Stomach (tissue), 9 donors: Measurements from ENCODE around the gene PABPN1. TPM values are rescaled to one million over a fixed set of nuclear protein-coding genes. Genes with fewer than 3 reads are reported as not detected.

Source experiments
- DNase-seq, 2 donors: peaks; one replicate each; pipeline versions ENCODE4 v3.0.0 to v3.0.0-alpha.2; 2013 to 2019
- H3K27ac ChIP-seq, 5 donors: fragments of 200-600 bp in 4 of 5; sonication (generic) in 4 of 5; one replicate each; pipeline ENCODE4 v1.5.1; 2013 to 2019; ENCODE audit warnings: mild to moderate bottlenecking in 1 of 5, moderate library complexity in 1 of 5
- H3K27me3 ChIP-seq, 3 donors: fragments of 200-600 bp; sonication (generic); one replicate each; pipeline ENCODE4 v1.5.1; 2017 to 2019; ENCODE audit warnings: mixed run types in 1 of 3
- H3K36me3 ChIP-seq, 4 donors: fragments of 200-600 bp; sonication (generic); 1 replicate in 3 of 4; 2 replicates in 1 of 4; pipeline ENCODE4 v1.5.1; 2016 to 2019
- H3K4me1 ChIP-seq, 4 donors: fragments of 200-600 bp; sonication (generic); one replicate each; pipeline ENCODE4 v1.5.1; 2016 to 2019
- H3K4me3 ChIP-seq, 4 donors: fragments of 200-600 bp; sonication (generic) in 3 of 4; one replicate each; pipeline ENCODE4 v1.5.1; 2016 to 2019; ENCODE audit warnings: mild to moderate bottlenecking in 1 of 4
- H3K9me3 ChIP-seq, 4 donors: fragments of 200-600 bp; sonication (generic); one replicate each; pipeline ENCODE4 v1.5.1; 2016 to 2019
- EP300 ChIP-seq: sonication (generic); formaldehyde crosslinking; IDR thresholded peaks from one replicate; pipeline ENCODE4 v1.6.1; 2017; ENCODE audit warnings: antibody characterized with exemption
- POLR2A ChIP-seq, 4 donors: fragments of 450-650 bp; IDR thresholded peaks; one replicate each; pipeline ENCODE4 v1.6.1; 2016; ENCODE audit warnings: antibody characterized with exemption in 4 of 4, control low read depth in 2 of 4, mild to moderate bottlenecking in 1 of 4, moderate library complexity in 1 of 4
- POLR2AphosphoS5 ChIP-seq, 3 donors: sonication (generic); formaldehyde crosslinking; IDR thresholded peaks; one replicate each; pipeline ENCODE4 v1.6.1; 2016; ENCODE audit warnings: antibody characterized with exemption in 3 of 3
- WGBS, 5 donors: extraction: QIAGEN DNeasy Blood & Tissue Kit in 3 of 5; methylation state at CpG; one replicate each; pipeline versions ENCODE4 v1.1.5 to v1.1.7; 2013 to 2018; 5-methylcytosine and 5-hydroxymethylcytosine counted together
- intact Hi-C: fragments of 100-400 bp; cut with DNase I; formaldehyde crosslinking; loops from one replicate; pipeline ENCODE4 v1.15.1; 2023; ENCODE audit warnings: low total_unique reads
- polyA plus RNA-seq, 3 donors: library from polyadenylated mRNA; stranded (reverse); fragments of 200-250 nt; gene quantifications; one replicate each; pipeline ENCODE4 v1.2.3, GENCODE V29; 2013
- total RNA-seq, 5 donors: library from RNA; depleted of rRNA; stranded (reverse); fragments of >200 nt; gene quantifications; one replicate each; pipeline versions ENCODE4 v1.1.0 to v1.2.3, GENCODE V29; 2014 to 2016
- TF ChIP-seq, protein P1 (sequence below), 7 experiments: fragments of 450-650 bp in 4 of 7; fragments of 200-600 bp in 3 of 7; sonication (generic) in 3 of 7; IDR thresholded peaks; one replicate each; pipeline ENCODE4 v1.5.1; 2016 to 2019; ENCODE audit warnings: antibody characterized with exemption in 7 of 7, control low read depth in 2 of 7, mild to moderate bottlenecking in 1 of 7
- donor health status: healthy with polysubstance abuse.
- donor health status: Bipolar disorder and iron deficiency.
- donor health status: healthy.

PABPN1 gene
- total and polyA plus RNA-seq, 8 donors: 24.5 to 190 (median 130) TPM

DNA sequence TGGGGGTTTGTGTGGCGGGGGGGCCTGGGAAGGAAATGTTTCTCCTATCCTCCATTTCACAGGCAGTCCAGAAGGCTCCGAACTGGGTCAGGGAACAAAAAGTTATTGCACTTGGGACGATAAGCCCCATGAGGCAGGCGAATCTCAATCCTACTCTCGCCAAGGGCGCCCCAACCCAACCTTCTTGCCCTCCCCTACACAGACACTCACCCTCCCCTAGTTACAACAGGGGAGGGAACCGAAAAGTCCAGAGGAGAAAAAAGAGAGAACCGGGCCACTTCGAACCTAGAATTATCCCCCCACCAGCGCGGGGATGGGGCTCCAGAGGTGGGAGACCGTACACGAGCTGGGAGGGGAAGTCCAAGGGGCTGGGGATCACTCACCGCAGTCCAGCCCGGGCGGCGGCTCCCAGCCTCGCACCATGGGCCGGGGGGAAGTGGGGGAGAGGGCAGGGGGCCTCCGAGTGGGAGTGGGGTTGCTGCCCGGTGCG, 35.7 kb upstream of the PABPN1 start:
- Histone ChIP-seq H3K4me3 (peak overlapping the region; percentile 64 to 92 (median 74)), H3K9me3 (no peaks in the 10 kb centered on the region), H3K27ac (peak overlapping the region; percentile 87 to 97 (median 93)), H3K36me3 (peaks cover 0 to 6% (median 0%) of the 10 kb centered on the region in 4 donors), H3K4me1 (peaks cover 11 to 35% (median 29%) of the 10 kb centered on the region in 4 donors), H3K27me3 (no peaks in the 10 kb centered on the region)
- no peak for DNase-seq
- WGBS, 5 donors: 0 to 1% (median 1%) methylated on average over 15 to 22 of the region's 22 CpGs
- TF ChIP-seq EP300 (no peak), POLR2AphosphoS5 (IDR thresholded peaks at IDR 0.05) (no peak), POLR2A (IDR thresholded peaks at IDR 0.05) (no peak)
- TF ChIP-seq, protein P1, sequence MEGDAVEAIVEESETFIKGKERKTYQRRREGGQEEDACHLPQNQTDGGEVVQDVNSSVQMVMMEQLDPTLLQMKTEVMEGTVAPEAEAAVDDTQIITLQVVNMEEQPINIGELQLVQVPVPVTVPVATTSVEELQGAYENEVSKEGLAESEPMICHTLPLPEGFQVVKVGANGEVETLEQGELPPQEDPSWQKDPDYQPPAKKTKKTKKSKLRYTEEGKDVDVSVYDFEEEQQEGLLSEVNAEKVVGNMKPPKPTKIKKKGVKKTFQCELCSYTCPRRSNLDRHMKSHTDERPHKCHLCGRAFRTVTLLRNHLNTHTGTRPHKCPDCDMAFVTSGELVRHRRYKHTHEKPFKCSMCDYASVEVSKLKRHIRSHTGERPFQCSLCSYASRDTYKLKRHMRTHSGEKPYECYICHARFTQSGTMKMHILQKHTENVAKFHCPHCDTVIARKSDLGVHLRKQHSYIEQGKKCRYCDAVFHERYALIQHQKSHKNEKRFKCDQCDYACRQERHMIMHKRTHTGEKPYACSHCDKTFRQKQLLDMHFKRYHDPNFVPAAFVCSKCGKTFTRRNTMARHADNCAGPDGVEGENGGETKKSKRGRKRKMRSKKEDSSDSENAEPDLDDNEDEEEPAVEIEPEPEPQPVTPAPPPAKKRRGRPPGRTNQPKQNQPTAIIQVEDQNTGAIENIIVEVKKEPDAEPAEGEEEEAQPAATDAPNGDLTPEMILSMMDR (IDR thresholded peaks at IDR 0.05): no peak
- intact Hi-C loops: no loop called here

DNA sequence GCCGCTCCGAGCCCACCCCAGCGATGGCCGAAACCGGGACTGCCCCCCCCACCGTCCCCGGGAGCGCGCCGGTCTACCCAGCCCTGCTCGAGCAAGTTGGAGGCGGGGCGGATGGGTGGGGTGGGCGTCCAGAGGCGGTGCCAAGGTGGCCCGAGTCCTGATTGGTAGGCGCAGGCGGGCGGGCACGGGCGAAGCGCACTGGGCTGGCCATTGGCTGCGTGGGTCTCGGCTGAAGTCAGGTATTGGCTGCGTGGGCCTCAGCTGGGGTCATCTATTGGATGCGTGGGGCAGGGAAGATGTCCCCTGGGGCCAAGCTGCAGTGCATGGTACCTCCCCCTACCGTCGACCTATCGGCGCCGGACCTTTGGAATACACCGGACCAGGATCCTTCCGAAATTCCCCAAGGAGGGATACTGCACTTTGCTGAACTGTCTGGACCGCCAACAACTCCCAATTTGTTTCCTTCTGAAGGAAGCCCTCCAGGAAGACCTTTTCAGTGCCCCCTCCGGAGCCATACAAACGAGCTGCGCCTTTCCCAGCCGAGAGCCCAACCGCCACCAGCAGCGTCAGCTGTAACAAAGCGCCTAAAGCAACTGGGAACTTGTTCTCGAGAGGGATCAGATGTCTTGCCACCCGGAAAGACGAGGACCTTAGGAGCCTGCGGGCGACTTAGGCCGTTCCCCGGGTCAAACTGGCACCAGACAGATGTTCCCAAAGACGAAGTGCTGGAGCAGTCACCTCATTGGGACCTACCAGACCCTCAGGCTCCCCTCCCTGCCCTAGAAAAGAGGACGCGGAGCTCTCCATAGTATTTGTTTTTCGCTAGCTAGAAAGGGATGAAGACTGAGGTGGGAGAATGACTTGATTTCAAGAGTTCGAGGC, 35.0 kb upstream of the PABPN1 start, which contains the start of gene HOMEZ:
TSS of gene HOMEZ (minus strand) at position 113 of the 882 bp plus-strand sequence. CDS start 180 bp downstream, outside the sequence.
- DNase-seq: peak; percentile 99 to 100
- no peaks in the 10 kb centered on the region for H3K9me3 ChIP-seq
- no peaks in the 10 kb centered on the region for H3K27me3 ChIP-seq
- TF ChIP-seq POLR2A (IDR thresholded peaks at IDR 0.05) (peak in 2 of 4 donors; percentile 11 to 72), EP300 (no peak), POLR2AphosphoS5 (IDR thresholded peaks at IDR 0.05) (peak; percentile 32 to 83 (median 68))
- TF ChIP-seq, protein P1 (IDR thresholded peaks at IDR 0.05): peak in 4 of 7 experiments; percentile 10 to 32 (median 19)
- intact Hi-C loops: no loop called here
- WGBS, 5 donors: 1 to 2% (median 1%) methylated on average over 28 to 53 of the region's 53 CpGs
- peak within 1 kb of the TSS; percentile 87 to 97 (median 96) for H3K27ac ChIP-seq
- H3K4me3 ChIP-seq: peak within 1 kb of the TSS; percentile 64 to 92 (median 74)
- H3K36me3 ChIP-seq: peaks cover 0 to 6% (median 0%) of the 10 kb centered on the region in 4 donors
- peaks cover 11 to 35% (median 29%) of the 10 kb centered on the region in 4 donors for H3K4me1 ChIP-seq

DNA sequence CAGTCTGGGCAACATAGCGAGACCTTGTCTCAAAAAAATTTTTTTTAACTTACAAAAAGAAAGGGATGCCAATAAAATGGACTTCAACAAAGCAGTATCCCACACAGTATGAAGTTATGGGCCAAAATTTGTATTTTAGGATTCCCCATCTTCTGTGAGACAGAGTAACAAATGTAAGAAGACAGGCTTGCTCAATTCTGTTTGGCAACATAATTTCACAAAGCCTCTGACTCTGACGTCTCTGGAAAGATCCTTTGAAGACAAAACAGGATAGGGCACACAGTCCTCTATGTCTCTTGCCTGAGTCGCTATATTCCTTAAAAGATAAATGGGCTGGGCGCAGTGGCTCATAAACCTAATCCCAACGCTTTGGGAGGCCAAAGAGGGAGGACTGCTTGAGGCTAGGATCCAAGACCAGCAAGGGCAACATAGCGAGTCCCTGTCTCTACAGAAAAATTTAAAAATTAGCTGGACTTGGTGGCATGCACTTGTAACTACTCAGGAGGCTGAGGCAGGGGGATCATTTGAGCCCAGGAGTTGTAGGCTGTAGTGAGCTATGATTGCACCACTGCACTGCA, 34.3 kb upstream of the PABPN1 start:
- H3K4me1 ChIP-seq: peaks cover 11 to 35% (median 29%) of the 10 kb centered on the region in 4 donors
- WGBS, 5 donors: 58 to 68% (median 60%) methylated on average over 6 of the region's 6 CpGs
- no peaks in the 10 kb centered on the region for H3K9me3 ChIP-seq
- DNase-seq: no peak
- H3K36me3 ChIP-seq: peaks cover 0 to 6% (median 0%) of the 10 kb centered on the region in 4 donors
- peak overlapping the region; percentile 87 to 97 (median 96) for H3K27ac ChIP-seq
- TF ChIP-seq POLR2A (IDR thresholded peaks at IDR 0.05) (no peak), POLR2AphosphoS5 (IDR thresholded peaks at IDR 0.05) (no peak), EP300 (no peak)
- TF ChIP-seq, protein P1 (IDR thresholded peaks at IDR 0.05): no peak
- intact Hi-C loops: no loop called here
- H3K4me3 ChIP-seq: peak overlapping the region; percentile 64 to 92 (median 74)
- no peaks in the 10 kb centered on the region for H3K27me3 ChIP-seq
